Right renal cortex interstitium (tissue), 3 donors: ENCODE data around the gene SFRP2. TPM values are rescaled to one million over a fixed set of nuclear protein-coding genes. Genes with fewer than 3 reads are reported as not detected.

Experiments used
- DNase-seq, 3 donors: peaks; one replicate each; pipeline ENCODE4 v3.0.0-alpha.2; 2013; ENCODE audit warnings: low read depth in 3 of 3, low spot score in 2 of 3
- polyA plus RNA-seq, 3 donors: library from polyadenylated mRNA; unstranded; fragments of 120-200 nt; gene quantifications; one replicate each; pipeline ENCODE4 v1.2.1, GENCODE V29; 2013; ENCODE audit not compliant: insufficient read length in 3 of 3

Gene SFRP2
- polyA plus RNA-seq, 3 donors = 15.4 to 18.4 (median 16.5) TPM

- no peak for DNase-seq
Observed at GRCh38 chr4:153798901-153799693, 10.2 kb upstream of the SFRP2 start.

GRCh38 chr4:153798420-153798819 lies 9.5 kb upstream of the SFRP2 start:
- no peak for DNase-seq

- DNase-seq = no peak
Observed at GRCh38 chr4:153794006-153794405, 5.1 kb upstream of the SFRP2 start.

GRCh38 chr4:153792618-153793247 lies 3.9 kb upstream of the SFRP2 start:
- no peak for DNase-seq

- peak in 2 of 3 donors; percentile 79 to 83 for DNase-seq
Observed at GRCh38 chr4:153791746-153792617, 3.1 kb upstream of the SFRP2 start.

GRCh38 chr4:153790962-153791551 lies 2.2 kb upstream of the SFRP2 start:
- no peak for DNase-seq

GRCh38 chr4:153790500-153790865 lies 1.6 kb upstream of the SFRP2 start:
- no peak for DNase-seq

GRCh38 chr4:153789741-153790499 lies 1.0 kb upstream of the SFRP2 start:
- DNase-seq = no peak

- DNase-seq = no peak
Observed at GRCh38 chr4:153788051-153788412, 851 bp downstream of the SFRP2 start.

GRCh38 chr4:153787575-153787974 lies 1.3 kb downstream of the SFRP2 start:
- no peak for DNase-seq

GRCh38 chr4:153787061-153787560 lies 1.8 kb downstream of the SFRP2 start:
- no peak for DNase-seq

- DNase-seq = no peak
Observed at GRCh38 chr4:153785910-153786721, 2.8 kb downstream of the SFRP2 start.

- no peak for DNase-seq
Observed at GRCh38 chr4:153784166-153784699, 4.7 kb downstream of the SFRP2 start.

- DNase-seq = no peak
Observed at GRCh38 chr4:153782581-153782980, 6.3 kb downstream of the SFRP2 start.

GRCh38 chr4:153781717-153782416 lies 7.0 kb downstream of the SFRP2 start:
- no peak for DNase-seq

- DNase-seq = no peak
Observed at GRCh38 chr4:153781280-153781679, 7.6 kb downstream of the SFRP2 start.

GRCh38 chr4:153780876-153781275 lies 8.0 kb downstream of the SFRP2 start:
- DNase-seq = no peak

- no peak for DNase-seq
Observed at GRCh38 chr4:153780221-153780620, 8.7 kb downstream of the SFRP2 start.
